AG08395 (cell line): ENCODE results near the gene ADGRB2.
"Not testable (repeated sequence)": the region's sequence is repeated elsewhere in the genome, so short reads cannot be mapped to it uniquely, and the experiment has no call there.

ENCODE experiments used
- DNase-seq: peaks from one replicate; pipeline ENCODE4 v3.0.0; 2012; ENCODE audit warnings: mixed read lengths, low spot score

The ADGRB2 gene

DNA sequence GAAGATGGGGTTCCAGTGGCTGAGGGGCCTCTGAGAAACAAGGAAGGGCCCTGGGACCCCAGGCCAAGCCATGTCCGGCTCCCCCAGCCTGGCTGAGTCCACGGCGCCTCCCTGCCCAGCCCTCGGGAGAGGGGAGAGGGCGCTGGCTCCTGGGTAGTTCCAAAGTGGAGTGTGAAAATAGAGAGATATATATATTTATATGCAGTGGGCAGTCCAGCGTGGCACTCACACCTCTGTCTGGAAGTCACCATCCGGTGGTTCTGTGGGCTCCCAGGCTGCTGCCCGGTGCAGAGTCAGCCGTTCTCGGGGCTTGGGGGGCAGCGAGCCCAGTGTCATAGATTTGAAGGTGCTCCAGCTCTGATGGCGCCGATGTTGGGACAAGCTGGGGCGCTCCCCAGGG, 36.9 kb downstream of the ADGRB2 start:
- DNase-seq, result no peak

DNA sequence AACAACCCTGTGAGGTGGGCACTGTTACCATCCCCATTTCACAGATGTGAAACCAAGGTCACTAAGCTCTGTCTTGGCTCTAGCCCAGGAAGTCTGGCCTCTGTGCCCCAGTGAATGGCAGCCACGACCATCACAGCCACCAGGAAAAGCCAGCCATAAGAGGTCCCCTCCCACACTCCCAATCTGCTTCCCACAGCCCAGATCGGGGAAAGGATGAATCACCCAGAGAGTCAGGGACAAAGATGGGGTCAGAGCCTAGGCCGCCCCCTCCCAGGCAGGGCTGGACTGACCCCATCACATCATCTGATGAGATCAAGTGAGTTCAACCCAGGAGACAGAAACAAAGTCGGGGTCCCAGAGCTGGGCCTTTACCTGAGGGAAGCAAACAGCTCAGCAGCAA, 37.4 kb downstream of the ADGRB2 start:
- no peak for DNase-seq

DNA sequence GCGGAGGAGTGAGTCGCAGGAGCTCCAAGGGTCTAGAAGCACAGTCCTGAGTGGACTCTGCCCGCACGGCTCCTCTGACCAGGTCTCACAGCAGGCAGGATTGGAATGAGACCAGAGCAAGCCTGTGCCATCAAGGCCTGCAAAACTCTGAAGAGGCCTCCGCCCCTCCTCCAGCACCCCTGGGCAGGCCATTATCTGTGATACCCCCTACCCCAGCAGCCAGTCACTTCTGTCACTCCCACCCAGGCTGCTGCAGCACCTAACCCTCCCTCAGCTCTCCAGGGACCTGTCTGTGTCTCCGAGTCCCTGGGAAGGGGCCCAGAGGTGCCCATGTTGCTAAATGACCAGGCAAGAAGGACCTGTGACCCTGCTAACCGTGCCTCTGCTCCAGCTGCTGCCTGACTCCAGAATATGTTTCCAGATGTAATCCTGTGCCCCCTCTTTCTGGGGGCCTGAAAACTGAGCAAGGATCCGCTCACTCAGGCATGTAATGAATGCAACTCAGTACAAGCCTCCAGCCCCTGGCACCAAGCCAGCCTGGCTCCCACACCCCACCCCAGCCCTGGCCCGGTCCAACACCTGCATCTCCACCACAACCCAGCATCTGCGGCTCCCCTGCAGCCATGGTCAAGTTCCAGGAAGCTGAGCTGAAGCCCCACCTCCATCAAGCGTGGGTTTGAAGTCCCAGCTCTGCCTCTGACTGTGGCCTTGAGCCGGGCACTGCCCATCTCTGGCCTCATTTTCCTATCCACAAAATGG, 38.2 kb downstream of the ADGRB2 start:
- DNase-seq, result no peak

DNA sequence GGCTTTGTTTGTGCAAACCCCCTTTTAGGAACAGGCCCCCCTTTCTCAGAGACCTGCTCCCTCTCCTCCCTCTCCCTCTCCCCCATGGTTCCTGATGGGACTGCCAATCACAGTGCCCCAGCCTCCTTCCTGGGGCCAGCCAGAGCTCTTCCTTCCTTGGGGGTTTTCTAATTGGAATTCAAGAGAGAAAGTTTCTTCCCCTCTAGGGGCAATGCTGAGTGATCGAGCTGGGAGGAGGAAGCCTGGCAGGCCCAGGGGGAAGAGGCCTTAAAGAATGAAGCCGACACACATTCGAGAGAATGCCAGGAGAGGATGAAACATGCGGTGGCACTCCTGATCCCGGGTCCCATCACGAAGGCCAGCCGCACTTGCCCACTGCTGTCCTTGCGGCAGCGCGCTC, 39.0 kb downstream of the ADGRB2 start:
- DNase-seq, result no peak

DNA sequence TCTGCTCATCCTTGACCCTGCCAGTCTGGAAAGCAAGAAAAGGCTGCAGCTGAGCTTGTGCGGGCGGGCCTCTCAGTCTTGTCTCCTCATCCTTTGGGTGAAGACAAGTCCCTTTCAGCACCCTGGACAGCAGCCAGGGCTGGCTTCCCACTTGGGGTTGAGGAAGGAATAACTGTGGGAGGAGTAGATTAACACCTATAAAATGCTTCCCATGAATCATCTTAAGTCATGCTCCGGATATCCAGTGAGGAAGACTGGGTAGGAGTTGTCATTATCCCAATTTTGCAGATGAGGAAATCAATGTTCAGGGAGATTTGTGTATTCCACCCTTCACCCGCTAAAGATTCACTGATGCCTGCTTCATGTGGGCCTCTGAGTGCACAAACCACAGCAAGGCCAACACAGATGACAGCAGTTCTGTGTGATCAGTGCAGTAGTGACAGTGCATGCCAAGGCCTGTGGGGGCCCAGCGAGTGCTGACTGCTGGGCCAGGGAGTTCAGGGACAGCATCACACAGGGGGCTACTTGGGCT, 40.2 kb downstream of the ADGRB2 start:
- DNase-seq, result peak; percentile 82

DNA sequence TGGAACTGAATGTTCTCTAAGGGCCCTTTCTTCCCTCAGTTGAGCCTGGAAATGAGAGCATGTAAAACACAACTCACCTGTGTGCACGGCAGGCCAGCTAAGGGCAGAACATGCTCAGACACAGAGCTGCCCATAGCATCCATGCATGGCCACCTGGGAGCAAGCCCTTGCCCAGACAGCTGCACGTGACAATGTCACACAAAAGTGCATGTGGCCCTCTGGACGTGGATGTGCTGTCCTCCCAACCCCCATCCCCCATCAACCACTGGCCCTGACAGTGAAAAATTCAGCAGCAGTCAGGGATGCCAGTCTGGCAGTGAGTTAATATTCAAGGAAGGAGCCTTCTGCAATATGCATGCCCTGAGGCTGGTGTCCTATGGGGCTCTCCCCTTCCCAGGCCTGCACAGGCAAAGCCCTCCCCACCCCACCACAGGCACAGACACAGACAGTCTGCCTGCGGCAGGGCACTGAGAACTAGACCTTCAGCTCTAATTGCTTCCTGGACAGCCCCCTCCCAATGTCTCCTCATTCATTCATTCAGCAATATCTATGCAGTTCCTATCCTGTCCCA, 45.7 kb downstream of the ADGRB2 start:
- DNase-seq, result no peak

DNA sequence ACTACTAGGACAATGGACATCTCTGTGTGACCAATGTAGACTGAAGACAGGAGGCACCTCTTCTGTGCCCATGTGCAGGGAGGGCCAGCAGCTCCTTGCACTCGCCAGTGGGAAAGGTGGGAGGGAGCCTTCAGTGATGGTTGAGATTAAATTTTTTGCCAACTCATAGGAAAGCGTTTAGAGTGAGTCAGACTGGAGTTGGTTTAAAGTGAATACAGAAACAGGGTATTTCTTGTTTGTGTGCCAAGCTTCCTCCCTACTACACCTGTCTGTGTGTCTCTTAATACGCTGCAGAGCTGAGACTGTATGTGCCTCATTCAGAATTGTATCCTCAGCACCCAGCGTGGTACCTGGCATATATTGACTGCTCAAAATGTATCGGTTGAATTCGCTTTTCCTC, 46.8 kb downstream of the ADGRB2 start:
- DNase-seq, result no peak

GRCh38 chr1:31715873-31716220, 48.3 kb downstream of the ADGRB2 start:
- DNase-seq, result no peak

GRCh38 chr1:31715087-31715872, 48.9 kb downstream of the ADGRB2 start:
- DNase-seq, result peak; percentile 92

GRCh38 chr1:31714442-31715086, 49.6 kb downstream of the ADGRB2 start:
- peak; percentile 65 for DNase-seq

GRCh38 chr1:31712630-31713029, 51.5 kb downstream of the ADGRB2 start:
- DNase-seq, result peak; percentile 77

- peak; percentile 19 for DNase-seq
Observed at GRCh38 chr1:31712068-31712467, 52.1 kb downstream of the ADGRB2 start.

- DNase-seq, result peak; percentile 31
Observed at GRCh38 chr1:31708324-31708723, 55.8 kb downstream of the ADGRB2 start.

GRCh38 chr1:31707711-31708110, 56.4 kb downstream of the ADGRB2 start:
- peak; percentile 58 for DNase-seq

- DNase-seq, result not testable (repeated sequence)
Observed at GRCh38 chr1:31707059-31707600, 57.0 kb downstream of the ADGRB2 start.

- DNase-seq, result no peak
Observed at GRCh38 chr1:31706384-31707058, 57.6 kb downstream of the ADGRB2 start.

GRCh38 chr1:31705080-31705866, 58.9 kb downstream of the ADGRB2 start:
- peak; percentile 60 for DNase-seq

- DNase-seq, result peak; percentile 40
Observed at GRCh38 chr1:31704271-31705079, 59.7 kb downstream of the ADGRB2 start.

- DNase-seq, result peak; percentile 88
Observed at GRCh38 chr1:31703431-31704270, 60.5 kb downstream of the ADGRB2 start, which contains the start of gene COL16A1. Gene COL16A1 (minus strand): TSS chr1:31704017. CDS start chr1:31702193, 1,824 bp downstream.
